Activated CD4-positive, alpha-beta T cell treated with anti-CD3 and anti-CD28 coated beads for 24 hours (primary cell): Measurements from ENCODE around the gene UTP11.

Experiments
- DNase-seq, 2 donors: peaks; one replicate each; pipeline ENCODE4 v3.0.0-alpha.2; 2020; ENCODE audit warnings: low read depth in 2 of 2

UTP11 gene

DNA sequence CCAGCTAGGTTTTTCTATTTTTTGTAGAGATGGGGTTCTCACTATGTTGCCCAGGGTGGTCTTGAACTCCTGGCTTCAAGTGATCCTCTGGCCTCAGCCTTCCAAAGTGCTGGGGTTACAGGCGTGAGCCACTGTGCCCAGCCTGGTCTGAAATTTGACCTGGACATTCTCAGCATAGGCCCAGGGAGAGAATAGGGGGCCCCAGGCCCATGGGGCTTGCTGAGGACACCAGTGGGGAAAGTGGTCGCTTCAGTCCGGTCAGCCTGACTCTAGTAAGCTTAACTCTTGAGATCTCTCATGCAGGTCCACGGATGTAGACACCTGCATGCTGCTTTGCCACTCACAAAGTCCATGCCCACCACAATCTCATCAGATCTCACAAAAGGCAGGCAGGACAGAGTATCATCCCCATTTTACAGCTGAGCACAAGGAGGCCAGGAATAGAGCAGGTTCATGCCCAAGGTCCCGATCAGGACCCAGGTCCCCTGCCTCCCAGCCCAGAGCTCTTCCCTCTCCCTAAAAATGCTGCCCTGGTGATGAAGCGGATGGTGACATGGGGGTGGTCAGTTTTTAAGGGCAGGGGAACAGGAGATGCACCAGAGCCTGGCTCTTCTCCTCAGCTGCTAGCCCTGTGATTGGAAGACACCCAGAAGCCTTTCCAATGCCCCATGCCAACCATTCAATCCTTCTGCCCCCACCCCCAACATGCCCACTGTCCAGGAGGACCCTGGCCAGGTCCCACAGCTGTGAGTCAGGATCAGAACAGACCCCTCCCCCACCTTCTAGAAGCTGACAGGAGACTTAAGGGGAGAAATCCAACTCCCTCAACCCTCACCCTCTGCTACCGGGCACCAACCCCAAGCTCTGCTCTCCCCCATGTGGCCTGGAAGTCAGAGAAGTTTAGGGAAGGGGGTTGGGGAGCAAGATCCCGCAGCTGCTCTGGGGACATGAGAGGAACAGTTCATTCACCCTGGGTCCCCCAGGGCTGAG lies 9.0 kb upstream of the UTP11 start:
- DNase-seq = no peak

DNA sequence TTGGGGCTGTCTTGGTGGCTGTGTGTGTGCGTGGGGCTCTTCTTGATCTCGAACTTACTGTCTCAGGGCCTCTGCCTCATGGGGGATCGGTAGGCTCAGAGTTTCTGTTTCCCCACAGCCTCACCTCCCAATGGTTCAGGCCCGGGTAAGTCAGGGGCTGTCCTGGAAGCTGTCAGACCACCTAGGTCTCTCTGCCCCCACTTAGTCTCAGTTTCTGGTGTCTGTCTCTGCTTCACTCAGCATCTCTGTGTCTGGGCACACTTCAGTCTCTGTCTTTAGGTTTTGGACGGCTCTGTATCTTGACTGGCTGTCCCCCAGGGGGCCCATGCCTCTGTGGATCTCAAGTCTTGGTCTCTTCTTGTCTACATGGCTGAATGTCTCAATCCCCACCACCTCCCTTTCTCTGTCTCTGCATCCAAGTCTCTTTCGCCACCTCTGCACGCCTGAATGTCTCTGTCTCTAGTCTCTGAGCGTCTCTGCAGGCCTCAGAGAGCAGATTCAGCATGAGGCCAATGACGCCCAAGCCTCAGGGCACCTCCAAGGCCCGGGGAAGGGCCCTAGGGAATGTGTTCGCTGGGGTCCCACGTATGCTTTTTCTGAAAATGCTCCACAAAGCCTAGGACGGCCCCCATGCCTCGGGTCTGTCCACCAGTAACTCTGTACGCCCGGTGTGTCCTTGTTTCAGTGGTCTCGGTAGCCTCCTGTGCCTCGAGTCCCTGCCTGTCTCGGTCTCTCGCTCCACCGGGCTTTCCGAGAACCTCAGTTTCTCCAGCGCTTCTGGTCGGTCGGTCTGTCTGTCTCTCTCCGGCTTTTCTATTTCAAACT lies 8.0 kb upstream of the UTP11 start:
- DNase-seq = no peak

DNA sequence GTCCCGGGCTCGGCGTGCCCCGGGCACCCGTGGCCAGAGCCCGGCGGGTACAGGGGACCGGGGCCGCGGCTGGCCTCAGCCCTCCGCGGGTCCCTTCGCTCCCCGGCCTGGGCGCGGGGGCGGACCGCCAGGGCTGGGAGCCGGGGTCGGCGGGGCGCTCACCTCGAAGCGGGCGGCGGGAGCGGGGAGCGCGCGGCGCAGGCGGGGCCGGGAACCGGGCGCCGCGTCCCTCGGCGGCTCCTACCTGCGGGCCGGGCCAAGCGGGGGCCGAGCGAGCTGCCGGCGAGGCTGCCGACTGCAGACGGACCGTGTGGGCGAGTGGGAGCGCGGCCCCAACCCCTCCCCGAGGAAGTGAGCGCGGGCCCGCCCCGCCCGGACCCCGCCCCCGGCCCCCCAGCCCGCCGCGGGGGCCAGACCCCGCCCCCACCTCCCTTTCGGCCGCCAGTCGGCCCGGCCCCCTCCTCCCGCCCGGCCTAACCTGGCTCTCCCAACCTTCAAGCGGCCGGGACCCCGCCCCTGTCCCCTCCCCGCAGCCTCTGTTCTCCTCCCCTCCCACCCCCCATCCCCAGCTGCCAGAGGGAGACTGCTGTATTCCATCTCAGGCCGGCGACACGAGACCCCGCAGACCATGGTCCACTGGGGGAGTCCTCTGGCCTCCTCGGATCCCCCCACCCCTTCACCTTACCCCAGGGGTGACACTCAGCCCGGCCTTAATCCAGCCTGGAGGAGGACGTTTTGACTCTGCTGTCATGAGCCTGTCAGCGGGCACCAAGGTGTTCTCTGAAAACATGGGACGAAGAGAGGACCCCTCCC lies 7.1 kb upstream of the UTP11 start, which contains the start of gene FHL3:
TSS of gene FHL3 (minus strand) at position 320 of the 813 bp plus-strand sequence. CDS start 6,102 bp downstream, outside the sequence.
- DNase-seq = peak in 1 of 2 donors; percentile 37

DNA sequence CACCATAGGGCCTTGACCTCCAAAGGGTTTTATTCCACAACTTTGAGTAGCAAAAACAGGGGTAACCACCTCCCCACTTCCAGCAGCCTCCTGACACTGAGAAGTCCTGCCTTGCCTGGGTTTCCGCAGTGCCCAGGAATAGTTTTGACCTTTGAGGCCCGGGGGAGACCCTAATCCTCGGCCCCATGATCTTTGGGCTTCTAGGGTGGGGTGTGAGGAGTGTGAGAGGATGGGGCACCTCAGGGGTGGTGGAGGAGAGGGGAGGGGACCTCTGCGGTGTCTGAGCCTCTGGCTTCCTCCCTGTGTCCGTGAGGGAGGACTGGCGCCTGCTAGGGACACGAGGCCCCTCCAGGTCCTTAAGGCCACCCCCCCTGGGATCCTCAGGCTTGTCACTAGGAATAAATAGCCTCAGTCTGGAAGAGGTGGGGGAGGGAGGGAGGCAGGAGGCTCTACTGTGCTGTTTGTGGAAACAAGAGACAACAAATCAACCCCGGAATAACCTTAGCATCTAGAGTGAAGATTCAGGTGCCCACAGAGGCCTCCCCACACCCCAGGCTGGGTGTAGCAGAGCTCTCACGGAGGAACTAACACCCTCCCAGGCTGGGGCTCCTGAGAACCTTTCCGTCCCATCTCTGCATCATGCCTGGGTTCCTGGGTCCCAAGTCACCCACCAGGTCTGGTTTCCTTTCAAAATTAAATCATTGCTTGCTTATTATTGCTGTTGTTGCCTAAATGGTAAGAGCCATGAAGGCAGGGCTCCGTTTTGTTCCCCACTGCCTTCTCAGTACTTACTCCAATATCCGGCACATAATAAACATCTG lies 6.3 kb upstream of the UTP11 start:
- DNase-seq = no peak

DNA sequence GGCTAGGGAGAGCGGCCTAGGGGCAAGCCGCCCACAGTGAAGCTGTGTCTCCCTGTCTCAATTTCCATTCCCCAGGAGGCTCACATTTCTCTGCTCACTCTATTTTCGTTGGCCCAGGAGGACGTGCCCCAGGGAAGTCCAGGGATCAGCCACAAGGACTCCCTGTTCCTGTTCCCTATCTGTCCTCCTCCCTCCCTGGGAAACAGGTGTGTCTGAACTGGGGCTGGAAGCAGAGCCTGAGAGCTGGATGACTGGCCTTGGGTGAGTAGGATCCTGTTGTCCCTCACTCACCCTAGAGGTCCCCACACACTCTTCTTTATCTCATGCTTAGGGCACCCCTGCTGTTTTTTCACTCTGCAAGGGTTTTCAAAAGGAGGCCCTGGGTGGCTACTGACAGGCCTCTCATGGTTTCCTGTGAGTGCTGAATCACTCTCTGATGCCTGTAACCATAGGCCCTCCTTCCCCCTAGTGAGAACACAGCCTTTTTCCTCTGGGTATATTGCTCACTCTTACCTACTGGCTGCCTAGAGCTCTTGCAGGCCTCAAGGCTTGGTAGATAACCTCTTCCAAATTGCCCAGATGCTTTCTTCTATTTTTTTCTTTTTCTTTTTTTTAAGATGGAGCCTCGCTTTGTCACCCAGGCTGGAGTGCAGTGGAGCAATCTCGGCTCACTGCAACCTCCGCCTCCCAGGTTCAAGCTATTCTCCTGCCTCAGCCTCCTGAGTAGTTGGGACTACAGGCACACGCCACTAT lies 3.3 kb upstream of the UTP11 start:
- peak in 1 of 2 donors; percentile 51 for DNase-seq

DNA sequence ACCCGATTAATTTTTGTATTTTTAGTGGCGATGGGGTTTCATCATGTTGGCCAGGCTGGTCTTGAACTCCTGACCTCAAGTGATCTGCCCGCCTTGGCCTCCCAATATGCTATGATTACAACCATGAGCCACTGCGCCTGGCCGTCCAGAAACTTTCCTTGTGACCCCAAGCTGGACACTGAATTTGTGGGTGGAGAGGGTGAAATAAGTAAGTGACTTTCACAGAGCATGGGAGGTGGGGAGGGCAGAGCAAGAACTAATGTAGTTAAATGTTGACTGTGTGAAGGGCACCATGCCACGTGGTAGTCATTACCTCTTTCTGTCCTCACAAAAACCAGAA lies 2.7 kb upstream of the UTP11 start:
- no peak for DNase-seq

DNA sequence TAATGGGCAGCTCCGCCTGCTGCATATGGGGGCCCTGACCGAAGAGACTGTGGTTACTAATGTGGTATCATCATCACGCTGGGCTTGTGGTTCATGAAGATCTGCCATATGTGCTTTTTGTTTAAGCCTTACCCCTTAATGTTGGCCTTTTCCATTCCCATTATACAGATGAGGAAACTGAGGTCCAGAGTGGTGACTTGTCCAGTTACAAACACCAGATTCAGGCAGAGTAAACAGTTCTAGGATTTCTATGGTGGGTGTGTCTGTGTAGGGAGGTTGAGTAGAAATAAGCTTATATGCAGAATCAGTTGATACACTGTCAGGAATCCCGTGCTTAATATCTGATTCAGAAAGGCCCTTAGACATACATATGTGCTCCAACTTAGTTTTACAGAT lies 691 bp downstream of the UTP11 start:
- DNase-seq = no peak

DNA sequence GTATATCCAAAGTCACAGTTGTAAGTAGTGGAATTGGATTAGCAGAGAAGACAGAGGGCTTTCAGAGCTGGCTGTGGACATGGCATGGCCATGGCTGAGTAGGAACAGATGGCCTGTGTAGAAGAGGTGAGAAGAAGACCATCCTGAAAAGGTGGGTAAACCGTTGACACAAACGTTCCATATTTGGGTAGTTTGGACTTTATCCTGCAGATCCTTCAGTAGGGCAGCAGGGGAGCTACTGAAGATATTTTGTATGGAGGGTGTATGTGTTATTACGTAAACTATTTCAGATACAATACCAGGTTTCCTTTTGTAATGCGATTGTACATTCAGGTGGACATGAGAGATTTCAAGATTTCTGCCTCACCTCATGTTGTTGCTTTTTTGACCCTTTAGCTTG lies 1.6 kb downstream of the UTP11 start:
- DNase-seq = no peak

DNA sequence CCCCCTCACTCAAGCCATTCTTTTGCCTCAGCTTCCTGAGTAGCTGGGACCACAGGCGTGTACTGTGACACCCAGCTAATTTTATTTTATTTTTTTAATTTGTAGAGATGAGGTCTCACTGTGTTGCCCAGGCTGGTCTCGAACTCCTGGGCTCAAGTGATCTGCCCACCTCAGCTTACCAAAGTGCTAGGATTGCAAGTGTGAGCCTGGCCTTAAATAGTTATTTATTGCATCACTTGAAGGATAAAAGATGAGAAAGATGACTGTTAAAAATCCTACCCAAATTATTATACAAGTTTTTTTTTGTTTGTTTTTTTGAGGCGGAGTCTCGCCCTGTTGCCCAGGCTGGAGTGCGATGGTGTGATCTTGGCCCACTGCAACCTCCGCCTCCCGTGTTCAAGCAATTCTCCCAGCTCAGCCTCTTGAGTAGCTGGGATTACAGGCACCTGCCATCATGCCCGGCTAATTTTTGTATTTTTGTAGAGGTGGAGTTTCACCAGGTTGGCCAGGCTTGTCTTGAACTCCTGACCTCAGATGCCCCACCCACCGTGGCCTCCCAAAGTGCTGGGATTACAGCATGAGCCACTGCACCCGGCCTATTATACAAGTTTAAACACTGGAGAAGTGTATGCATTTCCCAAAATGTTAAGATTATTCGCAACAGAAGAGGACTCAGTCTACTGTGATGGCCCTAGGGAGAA lies 2.3 kb downstream of the UTP11 start:
- DNase-seq = no peak

DNA sequence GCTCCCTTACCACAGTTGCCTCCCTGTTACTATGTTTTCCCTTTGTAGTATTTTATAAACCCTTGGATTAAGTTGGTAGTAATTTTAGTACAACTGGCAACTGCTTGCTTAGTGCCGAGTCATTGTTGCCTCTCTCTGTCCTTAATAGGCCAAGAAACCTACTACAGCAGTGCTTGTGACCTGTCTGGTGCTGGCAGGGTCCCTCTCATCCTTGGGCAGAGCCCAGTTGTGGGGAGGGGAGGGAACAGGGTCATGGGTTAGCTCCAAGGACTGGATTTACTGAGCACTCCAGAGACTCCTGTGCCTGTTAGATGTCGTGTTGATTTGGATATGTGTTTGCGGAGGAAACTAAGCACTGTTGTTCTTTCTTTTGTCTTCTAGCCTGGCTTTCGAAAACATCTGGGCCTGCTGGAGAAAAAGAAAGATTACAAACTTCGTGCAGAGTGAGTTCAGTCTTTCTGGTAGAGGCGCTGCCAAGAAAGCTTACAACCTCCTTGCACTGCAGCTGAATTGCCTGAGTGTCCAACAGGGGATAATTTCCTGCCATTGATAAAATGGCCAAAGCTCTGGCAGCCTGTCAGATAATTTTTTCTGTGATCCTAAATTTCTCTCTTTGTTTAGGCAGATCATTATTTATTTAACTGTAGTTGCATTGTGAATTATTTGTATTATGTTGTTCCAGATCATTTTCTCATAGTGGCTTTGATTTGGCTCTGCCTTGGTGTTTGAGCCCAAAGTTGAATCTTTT lies 3.6 kb downstream of the UTP11 start:
- no peak for DNase-seq

DNA sequence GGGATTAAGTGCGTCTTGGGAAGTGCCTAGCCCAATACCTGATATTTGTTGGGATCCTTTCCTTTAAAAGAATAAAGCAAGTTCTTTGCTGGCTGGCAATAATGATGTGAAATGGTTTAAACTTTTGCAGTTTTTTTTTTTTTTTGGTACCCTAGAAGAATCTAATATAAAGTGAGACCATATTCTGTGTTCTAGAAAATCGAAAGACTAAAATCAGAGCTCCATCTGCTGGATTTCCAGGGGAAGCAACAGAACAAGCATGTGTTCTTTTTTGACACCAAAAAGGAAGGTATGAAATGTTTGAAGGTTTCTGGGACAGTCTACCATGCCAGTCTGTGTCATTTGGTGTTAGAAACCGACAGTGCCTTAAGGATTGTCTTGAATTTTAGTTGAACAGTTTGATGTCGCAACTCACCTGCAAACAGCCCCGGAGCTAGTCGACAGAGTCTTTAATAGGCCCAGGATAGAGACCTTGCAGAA lies 6.4 kb downstream of the UTP11 start:
- no peak for DNase-seq

DNA sequence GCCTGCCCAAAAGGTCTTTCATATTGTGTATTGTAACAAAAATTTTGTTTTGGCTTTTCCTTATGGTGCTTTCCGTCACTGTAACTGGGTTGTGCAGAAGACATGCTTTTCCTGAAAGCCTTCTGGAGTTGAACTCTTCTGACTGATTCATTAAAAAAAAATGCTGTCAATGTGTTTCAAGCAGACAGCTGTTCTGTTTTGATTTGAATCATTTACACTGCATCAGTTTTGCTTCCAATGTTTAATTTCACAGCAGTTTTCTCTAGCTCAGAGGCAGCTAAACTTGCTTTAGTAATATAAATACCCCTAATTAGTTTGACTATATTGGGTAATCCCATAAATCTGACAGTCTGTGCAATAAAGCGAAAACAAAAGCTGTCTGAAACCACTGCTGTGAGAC lies 7.9 kb downstream of the UTP11 start:
- DNase-seq = no peak

DNA sequence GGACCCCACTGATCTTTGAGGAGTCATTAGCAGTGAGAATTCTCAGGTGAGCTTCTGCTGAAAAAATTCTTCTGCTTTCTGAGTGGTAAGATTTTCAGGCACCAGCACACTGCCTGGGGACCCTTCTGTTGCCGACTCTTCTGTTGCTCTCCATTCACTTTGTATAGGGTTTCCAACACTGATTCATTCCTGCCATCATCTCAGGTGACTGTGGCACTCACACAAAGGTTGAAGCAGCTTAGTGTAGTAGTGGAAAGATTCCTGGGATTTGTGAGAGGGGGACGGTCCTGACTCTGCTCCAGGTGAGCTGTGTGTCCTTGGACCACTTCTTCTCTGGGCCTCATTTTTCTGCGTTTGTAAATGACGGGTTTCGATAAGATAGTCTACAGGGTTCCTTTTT lies 9.4 kb downstream of the UTP11 start:
- no peak for DNase-seq

DNA sequence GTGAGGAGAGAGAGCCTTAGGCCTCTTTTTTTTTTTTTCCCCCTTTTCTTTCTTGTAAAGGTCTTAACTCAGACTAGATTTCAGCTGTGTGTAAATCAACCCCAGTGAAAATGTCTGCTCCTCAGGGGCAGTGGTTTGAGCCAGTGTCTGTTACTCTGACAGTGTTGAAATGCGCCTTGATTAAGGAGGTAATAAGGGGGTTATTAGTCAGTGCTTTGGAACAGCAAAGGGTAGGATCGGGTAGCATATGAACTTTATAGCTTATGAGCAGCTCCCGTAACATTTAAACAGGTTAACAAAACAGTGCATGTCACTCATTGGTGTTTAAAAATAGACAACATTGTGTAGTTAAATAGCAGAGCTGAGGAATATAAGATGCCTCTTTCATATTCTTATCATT lies 10.3 kb downstream of the UTP11 start:
- DNase-seq = no peak

DNA sequence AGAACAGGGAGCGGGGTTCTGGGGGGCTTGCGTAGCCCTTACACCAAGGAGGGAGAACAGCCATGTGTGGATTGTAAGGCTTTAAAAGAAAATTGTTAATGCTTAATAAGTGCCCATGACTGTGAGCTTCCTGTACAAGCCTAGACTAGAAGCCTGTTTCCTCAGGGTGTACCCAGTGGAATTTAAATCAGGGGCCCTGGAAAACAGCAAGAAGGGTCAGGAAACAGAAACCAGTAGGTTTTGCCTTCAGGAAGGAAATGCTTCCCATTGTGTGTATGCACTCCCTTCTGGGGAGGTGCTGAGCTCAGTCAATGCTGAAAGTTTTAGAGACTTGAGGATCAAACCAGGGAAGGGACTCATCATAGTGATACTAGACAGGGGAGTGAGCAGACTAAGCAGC lies 12.7 kb downstream of the UTP11 start:
- no peak for DNase-seq

DNA sequence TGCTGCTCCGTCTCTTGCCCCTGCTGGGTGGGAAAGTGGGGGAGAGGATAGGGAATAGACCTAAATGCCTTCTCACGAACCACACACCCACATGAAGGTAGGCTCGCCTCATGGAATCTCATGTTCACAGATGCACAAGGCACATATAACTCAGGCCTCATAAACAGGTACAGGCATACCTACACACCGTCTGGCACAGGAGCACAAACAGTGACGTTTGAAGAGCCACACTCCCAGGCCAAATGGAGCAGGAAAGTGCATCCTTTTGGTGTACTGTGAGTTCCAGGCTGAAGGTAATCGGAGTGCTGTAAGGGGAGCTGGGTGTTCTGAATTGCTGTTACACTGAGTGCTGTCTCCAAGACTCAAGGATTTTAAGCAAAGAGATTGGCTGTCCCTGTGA lies 13.1 kb downstream of the UTP11 start:
- no peak for DNase-seq

DNA sequence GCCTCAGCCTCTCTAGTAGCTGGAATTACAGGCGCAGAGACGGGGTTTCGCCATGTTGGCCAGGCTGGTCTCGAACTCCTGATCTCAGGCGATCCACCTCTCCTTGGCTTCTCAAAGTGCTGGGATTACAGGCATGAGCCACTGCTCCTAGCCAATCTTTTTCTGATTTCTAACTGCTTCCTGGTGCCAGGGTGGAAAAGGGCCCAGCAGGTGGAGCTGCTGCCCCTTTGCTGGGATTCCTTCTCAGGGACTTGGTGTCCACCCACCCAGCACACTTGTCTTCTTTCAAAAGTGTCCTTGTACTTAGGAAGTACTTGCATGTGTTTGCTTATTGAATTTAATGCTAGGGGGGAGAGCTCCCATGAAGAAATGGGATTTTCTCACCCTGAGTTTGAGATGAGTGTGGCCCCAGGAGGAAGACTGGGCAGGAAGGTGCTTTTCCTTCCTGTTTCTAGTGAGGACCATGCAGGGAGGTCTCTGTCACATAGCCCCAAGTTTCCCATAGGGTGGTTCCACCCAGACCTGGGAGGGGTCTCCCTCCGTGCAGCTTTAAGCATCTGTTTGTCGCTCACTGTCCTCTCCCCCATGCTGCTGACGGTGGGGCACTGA lies 14.2 kb downstream of the UTP11 start:
- DNase-seq = peak in 1 of 2 donors; percentile 50
